DMS153 treated with DMSO at 0.1 percent for 48 hours (cell line): Measurements from ENCODE around the gene ZDHHC7.

Source experiments
- DNase-seq: peaks from one replicate; lab custom pipeline; 2025; ENCODE audit not compliant: unreplicated experiment; lab: John Stamatoyannopoulos, UW

ZDHHC7 gene

GRCh38 chr16:84970447-84971127 lies 40.7 kb downstream of the ZDHHC7 start:
- DNase-seq = peak; percentile 71

GRCh38 chr16:84967828-84968227 lies 43.5 kb downstream of the ZDHHC7 start:
- no peak for DNase-seq

DNA sequence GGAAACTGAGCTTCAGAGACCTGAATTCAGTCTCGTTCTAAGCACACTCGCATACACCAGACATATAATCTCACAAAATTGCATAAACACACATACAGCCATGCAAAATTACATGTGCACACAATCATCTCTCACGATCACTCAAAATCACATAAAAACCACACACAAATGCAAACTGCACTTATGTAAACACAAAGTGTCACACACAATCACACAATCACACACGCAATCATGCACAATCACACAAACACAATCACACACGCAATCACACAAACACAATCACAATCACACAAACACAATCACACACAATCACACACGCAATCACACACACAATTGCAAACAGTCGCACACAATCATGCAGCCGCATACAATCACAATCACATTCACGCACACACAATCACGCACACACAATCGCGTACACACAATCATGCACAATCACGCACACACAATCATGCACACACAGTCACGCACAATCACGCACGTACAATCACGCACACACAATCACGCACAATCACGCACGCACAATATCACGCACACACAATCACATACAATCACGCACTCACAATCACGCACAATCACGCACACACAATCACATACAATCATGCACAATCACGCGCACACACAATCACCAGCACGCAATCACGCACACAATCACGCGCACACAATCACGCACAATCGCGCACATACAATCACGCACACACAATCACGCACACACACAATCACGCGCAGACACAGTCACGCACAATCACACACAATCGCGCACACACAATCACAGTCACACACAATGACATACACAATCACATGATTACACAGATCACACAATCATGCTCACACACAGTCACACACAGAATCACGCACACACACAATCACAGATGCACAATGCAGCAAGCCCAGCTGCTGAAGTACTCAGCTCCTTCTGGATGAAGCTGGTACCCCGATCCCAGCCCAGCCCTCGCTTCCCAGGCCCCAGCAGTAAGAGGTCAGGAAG lies 45.6 kb downstream of the ZDHHC7 start:
- DNase-seq = no peak

DNA sequence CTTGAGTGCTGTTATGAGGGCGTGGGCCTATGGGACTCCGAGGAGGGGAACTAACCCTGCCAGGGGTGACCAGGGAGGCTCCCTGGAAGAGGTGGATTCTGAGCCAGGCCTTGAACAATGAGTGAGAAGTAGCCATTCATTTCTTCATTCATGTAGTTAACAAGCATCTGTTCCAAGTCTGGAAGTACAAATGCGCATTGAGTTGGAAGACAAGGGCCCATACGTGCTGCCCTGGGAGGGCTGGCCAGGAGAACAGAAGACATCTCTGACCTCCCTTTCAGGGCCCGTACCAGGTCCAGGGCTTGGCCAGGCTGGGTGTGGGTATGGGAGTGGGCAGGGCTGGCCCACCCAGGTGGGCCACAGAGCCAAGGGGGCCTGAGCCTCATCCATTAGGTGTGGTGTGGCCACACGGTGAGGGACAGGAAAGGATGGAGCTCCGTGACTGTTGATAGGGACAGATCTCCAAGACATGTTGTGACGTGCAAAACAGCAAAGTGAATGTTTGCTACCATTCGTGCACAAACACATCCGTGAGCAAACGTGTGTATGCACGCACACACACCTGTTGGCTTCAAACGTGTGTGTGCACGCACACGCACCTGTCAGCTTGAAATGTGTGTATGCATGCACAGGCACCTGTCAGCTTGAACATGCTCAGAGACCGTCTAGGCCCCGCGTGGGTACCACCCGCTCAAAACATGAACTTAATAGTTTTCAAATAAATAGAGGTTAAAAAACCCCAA lies 46.8 kb downstream of the ZDHHC7 start:
- no peak for DNase-seq

GRCh38 chr16:84963066-84963465 lies 48.3 kb downstream of the ZDHHC7 start:
- DNase-seq = no peak

DNA sequence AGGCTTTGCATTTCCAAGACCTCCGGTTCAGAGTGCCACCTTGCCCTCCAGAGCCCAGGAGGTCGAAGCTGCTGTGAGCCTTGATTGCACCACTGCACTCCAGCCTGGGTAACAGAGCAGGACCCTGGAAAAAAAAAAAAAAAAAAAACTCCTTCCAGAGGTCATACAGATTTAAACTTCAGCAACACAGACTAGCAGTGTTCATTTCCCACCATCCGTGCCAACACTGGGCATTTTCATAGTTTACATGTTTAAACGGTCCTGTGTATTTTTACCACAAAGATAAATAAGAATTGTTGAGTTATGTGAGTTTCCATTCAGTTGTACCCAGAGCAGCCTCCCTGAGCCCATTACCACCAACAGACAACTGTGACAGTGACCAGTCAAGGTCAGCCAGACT lies 50.4 kb downstream of the ZDHHC7 start:
- DNase-seq = no peak

- no peak for DNase-seq
Observed at GRCh38 chr16:84959784-84960417, 51.4 kb downstream of the ZDHHC7 start.

DNA sequence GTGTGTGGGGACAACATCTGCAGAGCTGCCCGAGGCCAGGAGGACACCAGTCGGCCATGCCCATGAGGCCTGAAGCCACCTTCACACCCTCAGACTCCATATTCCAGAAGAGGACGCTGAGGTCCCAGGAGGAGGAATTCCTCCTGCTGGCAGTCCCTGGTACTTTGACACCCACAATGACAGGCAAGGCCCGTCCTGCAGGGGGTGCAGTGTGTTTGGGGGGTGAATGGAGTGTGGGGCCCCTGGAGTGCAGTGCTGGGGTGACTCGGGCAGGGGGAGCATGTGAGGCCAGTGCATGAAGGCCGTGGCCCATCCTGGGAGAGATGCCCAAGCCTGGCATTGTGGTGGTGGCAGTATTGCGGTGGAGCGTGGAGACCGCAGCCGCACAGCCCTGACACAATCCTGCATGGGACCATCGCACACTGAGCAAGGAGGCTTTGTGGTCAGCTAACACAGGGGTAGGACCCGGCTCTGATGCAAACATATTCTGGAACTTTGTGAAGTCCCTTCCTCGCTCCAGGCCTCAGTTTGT lies 52.2 kb downstream of the ZDHHC7 start:
- DNase-seq = no peak

DNA sequence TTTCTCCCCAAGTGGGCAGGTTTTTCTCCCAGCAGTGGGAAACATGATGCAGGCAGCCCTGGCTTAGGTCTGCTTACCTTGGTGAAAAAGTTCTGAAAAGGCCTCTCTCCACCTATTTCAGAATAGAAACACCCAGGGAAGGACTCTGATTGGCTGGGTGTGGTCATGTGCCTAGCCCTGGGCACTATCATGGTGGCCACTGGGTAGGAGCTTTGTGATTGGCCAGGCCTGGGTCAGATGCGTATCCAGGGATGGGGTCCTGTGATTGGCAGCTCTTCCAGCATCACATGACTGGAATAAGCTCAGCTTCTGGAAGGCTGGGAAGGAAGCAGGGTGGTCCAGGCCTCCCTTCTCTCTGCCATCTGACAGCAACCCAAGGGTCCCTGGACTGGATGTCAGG lies 53.5 kb downstream of the ZDHHC7 start:
- DNase-seq = no peak

DNA sequence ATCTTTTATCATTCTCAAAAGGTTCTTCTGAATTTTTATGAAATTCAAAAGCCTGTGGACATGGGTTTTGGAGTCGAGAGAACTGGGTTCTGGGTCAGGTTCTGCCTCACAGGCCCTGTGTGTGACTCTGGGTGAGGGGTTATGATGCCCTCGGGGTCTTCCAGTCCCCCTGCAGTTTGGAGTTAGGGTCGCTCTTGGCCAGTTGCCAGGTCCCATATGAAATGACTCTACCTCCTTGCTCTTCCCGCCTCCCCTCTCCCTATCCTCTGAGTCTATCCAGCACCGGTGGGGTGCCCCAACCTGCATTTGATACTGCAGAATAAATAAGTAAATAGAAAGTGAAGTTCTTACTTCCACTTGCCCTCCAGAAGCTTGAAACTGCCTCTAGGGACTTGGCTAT lies 54.1 kb downstream of the ZDHHC7 start:
- DNase-seq = no peak

GRCh38 chr16:84955427-84955826 lies 55.9 kb downstream of the ZDHHC7 start:
- no peak for DNase-seq

DNA sequence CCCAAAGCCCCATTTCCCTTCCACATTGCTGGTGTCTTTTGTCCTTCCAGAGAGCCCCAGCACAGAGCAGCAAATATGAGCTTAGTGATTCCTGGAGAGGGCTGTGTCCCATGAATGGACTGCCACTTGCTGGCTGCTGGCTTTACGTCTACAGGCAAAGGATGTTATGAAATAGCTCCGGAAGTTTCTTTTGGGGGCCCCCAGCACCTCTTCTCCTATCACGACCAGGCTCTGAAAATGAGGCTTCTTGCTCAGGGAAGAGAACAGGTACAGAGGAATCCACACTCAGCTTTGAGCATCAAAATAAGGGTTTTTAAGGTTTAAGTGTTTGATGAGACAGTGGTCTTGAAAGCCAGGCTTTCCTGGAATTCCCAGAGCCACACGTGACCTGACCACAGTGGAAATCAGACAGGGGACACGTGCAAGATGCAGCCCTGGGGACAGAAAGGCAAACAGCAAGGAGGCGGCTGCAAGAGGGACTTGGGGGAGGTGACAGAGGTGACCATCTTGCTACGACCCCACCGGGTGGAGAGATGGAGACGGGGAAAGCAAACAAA lies 58.1 kb downstream of the ZDHHC7 start:
- DNase-seq = no peak

DNA sequence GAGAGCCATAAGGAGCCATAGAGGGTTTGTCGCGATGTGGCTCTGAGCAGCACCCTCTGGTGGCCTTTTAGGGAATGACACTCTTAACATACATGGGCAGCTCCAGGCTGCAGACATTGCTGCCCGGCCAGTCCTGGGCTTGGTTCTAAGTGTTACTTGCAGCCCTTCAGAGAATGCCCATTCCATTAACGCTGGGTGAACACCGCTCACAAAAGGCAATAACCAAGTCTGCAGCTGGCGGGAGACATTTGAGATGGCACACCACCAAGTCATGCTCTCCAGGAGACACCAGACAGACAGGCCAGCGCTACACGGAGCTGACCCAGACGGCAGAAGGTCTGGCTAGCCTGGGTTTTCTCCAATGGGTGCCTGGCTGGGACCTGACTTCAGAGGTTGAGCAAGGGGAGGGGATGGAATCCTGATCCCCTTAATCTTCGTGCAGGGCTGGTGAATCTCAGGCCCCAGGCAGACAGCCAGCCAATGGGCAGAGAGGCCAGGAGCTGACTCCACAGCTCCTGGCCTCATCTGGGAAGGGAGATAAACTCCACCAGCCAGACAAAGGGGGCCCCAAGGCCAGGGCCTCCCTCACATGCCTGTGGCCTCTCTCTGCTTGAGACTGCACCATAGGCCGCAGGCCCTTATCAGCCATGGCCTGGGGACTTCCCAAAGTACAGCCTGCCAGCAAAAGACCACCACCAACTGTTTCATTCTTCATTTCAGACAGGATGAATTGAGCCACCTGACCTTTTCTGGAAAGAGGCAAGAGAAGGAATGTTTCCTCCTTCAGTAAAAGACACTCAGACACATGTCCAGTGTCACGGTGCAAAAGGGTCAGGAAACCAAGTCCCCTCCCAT lies 58.8 kb downstream of the ZDHHC7 start:
- DNase-seq = peak; percentile 67

DNA sequence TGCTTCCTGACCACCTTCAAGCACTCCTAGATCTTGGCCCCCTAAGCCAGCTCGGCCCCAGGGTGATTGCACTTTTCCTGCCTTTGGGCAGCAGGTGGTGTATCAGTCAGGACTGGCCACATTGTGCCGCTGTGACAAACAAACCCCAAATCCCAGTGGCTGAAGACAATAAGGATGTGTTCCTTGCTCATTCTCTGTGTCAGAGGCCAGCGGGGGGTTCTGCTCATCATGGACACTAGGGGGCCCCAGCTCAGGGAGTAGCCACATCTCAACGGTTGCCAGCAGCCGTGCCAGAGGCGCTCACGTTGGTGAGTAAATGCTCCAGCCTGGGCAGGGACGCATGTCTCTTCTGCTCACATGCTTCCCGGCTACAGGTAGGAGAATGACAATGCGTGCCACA lies 60.4 kb downstream of the ZDHHC7 start:
- no peak for DNase-seq

DNA sequence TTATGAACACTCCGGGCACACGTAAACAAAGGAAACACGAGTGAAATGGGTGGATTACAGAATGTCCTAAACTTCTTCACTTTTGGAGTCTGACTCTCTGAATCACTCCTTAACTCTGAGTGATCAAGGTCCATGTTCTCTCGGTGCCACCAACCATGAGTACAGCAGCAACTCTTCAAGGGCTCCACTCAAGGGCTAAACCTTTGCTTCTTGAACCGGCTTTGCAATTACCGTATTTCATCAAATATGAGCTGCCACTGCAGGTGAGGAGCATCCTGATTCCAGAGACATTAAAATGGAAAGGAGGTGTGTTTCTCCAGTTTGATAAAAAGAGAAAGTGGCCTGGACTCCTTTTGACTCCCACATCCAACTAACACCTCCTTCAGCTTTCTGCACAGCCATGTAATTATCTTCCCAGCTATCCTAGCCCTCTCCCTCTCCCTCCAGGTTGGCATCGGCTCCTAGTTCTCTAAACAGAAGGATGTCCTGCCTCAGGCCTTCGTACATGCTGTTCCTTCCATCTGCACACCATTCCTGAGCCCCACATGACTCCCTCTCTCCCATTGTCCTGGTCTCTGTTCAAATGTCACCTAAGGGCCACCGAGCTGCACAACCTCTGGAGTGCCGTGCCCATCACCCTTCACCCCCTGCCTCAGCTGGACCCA lies 61.4 kb downstream of the ZDHHC7 start:
- no peak for DNase-seq

- DNase-seq = no peak
Observed at GRCh38 chr16:84948851-84949610, 62.3 kb downstream of the ZDHHC7 start.

- DNase-seq = no peak
Observed at GRCh38 chr16:84947996-84948850, 63.1 kb downstream of the ZDHHC7 start.
